ENCODE results near the gene MCM6.

DNA sequence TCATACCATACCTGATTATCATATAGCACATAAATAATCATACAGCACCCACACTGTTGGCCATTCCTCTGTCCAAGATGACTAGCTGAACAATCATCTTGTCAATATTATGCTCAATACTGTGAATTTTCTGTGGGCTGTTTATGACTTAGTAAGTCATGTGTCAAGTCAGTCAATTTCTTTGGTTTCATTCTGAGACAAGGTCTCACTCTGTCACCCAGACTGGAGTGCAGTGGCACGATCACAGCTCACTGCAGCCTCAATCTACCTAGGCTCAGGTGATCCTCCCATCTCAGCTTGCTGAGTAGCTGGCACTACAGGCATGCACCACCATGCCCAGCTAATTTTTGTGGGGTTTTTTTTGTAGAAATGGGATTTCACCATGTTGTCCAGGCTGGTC is 5.7 kb downstream of the MCM6 start:
- no peak for TF ChIP-seq EZH2 (IDR thresholded peaks at IDR 0.05; ENCODE audit: insufficient read depth, poor library complexity, severe bottlenecking)
- no peak for TF ChIP-seq EZH2phosphoT487 (IDR thresholded peaks at IDR 0.05; ENCODE audit: insufficient read depth, low read depth)
